ENCODE data around the gene COL28A1. TPM values are rescaled to one million over a fixed set of nuclear protein-coding genes. Genes with fewer than 3 reads are reported as not detected.

COL28A1 gene
- total RNA-seq, 1 donor from 2014 or later: not detected

- no peaks in the 10 kb centered on the region for H3K4me1 Mint-ChIP-seq (ENCODE audit: unreplicated experiment)
- TF ChIP-seq, protein P1, sequence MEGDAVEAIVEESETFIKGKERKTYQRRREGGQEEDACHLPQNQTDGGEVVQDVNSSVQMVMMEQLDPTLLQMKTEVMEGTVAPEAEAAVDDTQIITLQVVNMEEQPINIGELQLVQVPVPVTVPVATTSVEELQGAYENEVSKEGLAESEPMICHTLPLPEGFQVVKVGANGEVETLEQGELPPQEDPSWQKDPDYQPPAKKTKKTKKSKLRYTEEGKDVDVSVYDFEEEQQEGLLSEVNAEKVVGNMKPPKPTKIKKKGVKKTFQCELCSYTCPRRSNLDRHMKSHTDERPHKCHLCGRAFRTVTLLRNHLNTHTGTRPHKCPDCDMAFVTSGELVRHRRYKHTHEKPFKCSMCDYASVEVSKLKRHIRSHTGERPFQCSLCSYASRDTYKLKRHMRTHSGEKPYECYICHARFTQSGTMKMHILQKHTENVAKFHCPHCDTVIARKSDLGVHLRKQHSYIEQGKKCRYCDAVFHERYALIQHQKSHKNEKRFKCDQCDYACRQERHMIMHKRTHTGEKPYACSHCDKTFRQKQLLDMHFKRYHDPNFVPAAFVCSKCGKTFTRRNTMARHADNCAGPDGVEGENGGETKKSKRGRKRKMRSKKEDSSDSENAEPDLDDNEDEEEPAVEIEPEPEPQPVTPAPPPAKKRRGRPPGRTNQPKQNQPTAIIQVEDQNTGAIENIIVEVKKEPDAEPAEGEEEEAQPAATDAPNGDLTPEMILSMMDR (IDR thresholded peaks at IDR 0.05; ENCODE audit: unreplicated experiment): no peak
- no peak overlapping the region for H3K27ac Mint-ChIP-seq (ENCODE audit: unreplicated experiment)
- no peaks in the 10 kb centered on the region for H3K9me3 Mint-ChIP-seq (ENCODE audit: unreplicated experiment)
- H3K36me3 Mint-ChIP-seq (ENCODE audit: low read depth, unreplicated experiment): no peaks in the 10 kb centered on the region
- no peak overlapping the region for H3K4me3 Mint-ChIP-seq (ENCODE audit: unreplicated experiment)
- peaks cover 3% of the 10 kb centered on the region for H3K27me3 Mint-ChIP-seq (ENCODE audit: unreplicated experiment)
- DNase-seq (ENCODE audit: low spot score): no peak
Measured at GRCh38 chr7:7375538-7375937, 160.1 kb downstream of the COL28A1 start.

- Mint-ChIP-seq H3K27me3 (ENCODE audit: unreplicated experiment) (no peaks in the 10 kb centered on the region), H3K4me1 (ENCODE audit: unreplicated experiment) (peaks cover 4% of the 10 kb centered on the region), H3K27ac (ENCODE audit: unreplicated experiment) (no peak overlapping the region), H3K9me3 (ENCODE audit: unreplicated experiment) (no peaks in the 10 kb centered on the region), H3K4me3 (ENCODE audit: unreplicated experiment) (no peak overlapping the region), H3K36me3 (ENCODE audit: low read depth, unreplicated experiment) (no peaks in the 10 kb centered on the region)
- DNase-seq (ENCODE audit: low spot score): no peak
- TF ChIP-seq, protein P1 (IDR thresholded peaks at IDR 0.05; ENCODE audit: unreplicated experiment): no peak
Measured at GRCh38 chr7:7370076-7370475, 165.6 kb downstream of the COL28A1 start.

- Mint-ChIP-seq H3K9me3 (ENCODE audit: unreplicated experiment) (peaks cover 4% of the 10 kb centered on the region), H3K4me1 (ENCODE audit: unreplicated experiment) (peaks cover 4% of the 10 kb centered on the region), H3K27me3 (ENCODE audit: unreplicated experiment) (no peaks in the 10 kb centered on the region), H3K36me3 (ENCODE audit: low read depth, unreplicated experiment) (no peaks in the 10 kb centered on the region), H3K4me3 (ENCODE audit: unreplicated experiment) (no peak overlapping the region), H3K27ac (ENCODE audit: unreplicated experiment) (no peak overlapping the region)
- TF ChIP-seq, protein P1 (IDR thresholded peaks at IDR 0.05; ENCODE audit: unreplicated experiment): no peak
- no peak for DNase-seq (ENCODE audit: low spot score)
Measured at GRCh38 chr7:7369134-7369533, 166.5 kb downstream of the COL28A1 start.

DNA sequence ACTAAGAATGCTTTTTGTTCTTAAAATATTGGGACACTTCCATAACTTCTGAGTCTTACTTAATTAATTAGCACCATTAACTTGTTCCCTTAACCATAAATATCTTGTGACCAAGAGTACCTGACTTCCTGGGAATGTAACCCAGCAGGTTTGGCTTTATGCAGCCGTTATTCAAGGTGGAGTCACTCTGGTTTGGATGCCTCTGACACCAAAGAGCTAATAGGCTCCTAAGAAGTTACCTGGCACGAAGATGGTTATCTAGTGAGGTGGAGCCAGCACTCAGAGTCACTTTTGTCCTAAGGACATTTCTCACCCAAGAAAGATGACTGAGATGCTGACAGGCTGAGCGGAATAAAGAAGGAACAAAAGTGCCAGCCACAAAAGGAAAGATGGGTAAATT is 181.0 kb downstream of the COL28A1 start:
- H3K4me1 Mint-ChIP-seq (ENCODE audit: unreplicated experiment): no peaks in the 10 kb centered on the region
- H3K9me3 Mint-ChIP-seq (ENCODE audit: unreplicated experiment): no peaks in the 10 kb centered on the region
- H3K27ac Mint-ChIP-seq (ENCODE audit: unreplicated experiment): no peak overlapping the region
- TF ChIP-seq, protein P1 (IDR thresholded peaks at IDR 0.05; ENCODE audit: unreplicated experiment): no peak
- no peak for DNase-seq (ENCODE audit: low spot score)
- H3K4me3 Mint-ChIP-seq (ENCODE audit: unreplicated experiment): no peak overlapping the region
- peaks cover 2% of the 10 kb centered on the region for H3K27me3 Mint-ChIP-seq (ENCODE audit: unreplicated experiment)
- no peaks in the 10 kb centered on the region for H3K36me3 Mint-ChIP-seq (ENCODE audit: low read depth, unreplicated experiment)

DNA sequence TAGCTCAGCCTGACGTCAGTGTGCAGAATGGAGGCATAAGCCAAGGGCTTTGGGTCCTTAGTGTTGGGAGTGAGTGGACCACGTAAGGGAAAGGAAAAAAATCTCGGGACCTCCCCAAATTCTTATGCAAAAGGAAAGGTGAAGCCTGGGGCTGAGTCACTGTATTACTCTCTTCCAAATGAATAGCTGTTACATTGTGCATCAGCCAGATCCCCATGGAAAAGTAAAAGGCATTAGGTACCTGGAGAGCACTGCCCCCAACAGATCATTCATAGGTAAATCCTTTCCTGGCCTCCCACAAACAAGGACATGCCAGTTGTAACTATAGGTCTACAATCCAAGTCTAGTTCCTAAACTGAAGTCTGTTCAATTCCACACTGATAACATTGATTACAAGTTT is 182.8 kb downstream of the COL28A1 start:
- TF ChIP-seq, protein P1 (IDR thresholded peaks at IDR 0.05; ENCODE audit: unreplicated experiment): no peak
- H3K4me3 Mint-ChIP-seq (ENCODE audit: unreplicated experiment): no peak overlapping the region
- peaks cover 2% of the 10 kb centered on the region for H3K27me3 Mint-ChIP-seq (ENCODE audit: unreplicated experiment)
- no peaks in the 10 kb centered on the region for H3K9me3 Mint-ChIP-seq (ENCODE audit: unreplicated experiment)
- no peaks in the 10 kb centered on the region for H3K36me3 Mint-ChIP-seq (ENCODE audit: low read depth, unreplicated experiment)
- DNase-seq (ENCODE audit: low spot score): no peak
- H3K4me1 Mint-ChIP-seq (ENCODE audit: unreplicated experiment): no peaks in the 10 kb centered on the region
- no peak overlapping the region for H3K27ac Mint-ChIP-seq (ENCODE audit: unreplicated experiment)
